ENCODE measurements around the gene ATXN2. TPM values are rescaled to one million over a fixed set of nuclear protein-coding genes. Genes with fewer than 3 reads are reported as not detected.
"Not testable (repeated sequence)": the region's sequence is repeated elsewhere in the genome, so short reads cannot be mapped to it uniquely, and the experiment has no call there.

The ATXN2 gene
- total RNA-seq, 1 experiment from 2014 or later: 108 TPM

GRCh38 chr12:111494676-111495075, 104.4 kb downstream of the ATXN2 start:
- Histone ChIP-seq H3K9me2 (ENCODE audit: insufficient read depth) (no peaks in the 10 kb centered on the region), H4K20me1 (ENCODE audit: insufficient read depth) (peaks cover 17% of the 10 kb centered on the region), H3F3A (ENCODE audit: insufficient read depth, low read depth) (peaks cover 11% of the 10 kb centered on the region; the same call in 1 of the 2 replicates), H3K27ac (no peak overlapping the region), H3K79me2 (ENCODE audit: low read depth) (no peaks in the 10 kb centered on the region), H3K36me3 (ENCODE audit: low read depth) (0 out of 2 replicates have a peak, but pooled peaks cover 26% of the 10 kb centered on the region), H3K4me1 (replicated peaks; ENCODE audit: insufficient read depth) (no peaks in the 10 kb centered on the region), H3K4me2 (no peak overlapping the region), H3K4me3 (no peak overlapping the region), H3K27me3 (ENCODE audit: insufficient read depth, low read depth) (no peaks in the 10 kb centered on the region), H2AFZ (no peak overlapping the region), H3K9me3 (ENCODE audit: insufficient read depth, low read depth) (no peaks in the 10 kb centered on the region)
- intact Hi-C loops (cut with micrococcal nuclease; ENCODE audit: unreplicated experiment): no loop called here
- no TSS peak for BruUV-seq (replicated peaks)
- TF ChIP-seq CTCF (conservative IDR thresholded peaks at IDR 0.05) (no peak), EZH2 (IDR thresholded peaks at IDR 0.05; ENCODE audit: low read depth) (no peak)
- POLR2A ChIA-PET (ENCODE audit: unreplicated experiment): no interaction called here
- no peak for DNase-seq
- CTCF ChIA-PET: no interaction called here

GRCh38 chr12:111492979-111493378, 106.1 kb downstream of the ATXN2 start:
- H3K9me3 ChIP-seq (ENCODE audit: insufficient read depth, low read depth); H3K4me1 ChIP-seq (replicated peaks; ENCODE audit: insufficient read depth); H3K4me3 ChIP-seq; H3K27ac ChIP-seq; intact Hi-C loops (cut with micrococcal nuclease; ENCODE audit: unreplicated experiment); H3K79me2 ChIP-seq (ENCODE audit: low read depth); H2AFZ ChIP-seq; H3K4me2 ChIP-seq; H3K9me2 ChIP-seq (ENCODE audit: insufficient read depth); BruUV-seq (replicated peaks); H3K27me3 ChIP-seq (ENCODE audit: insufficient read depth, low read depth): not testable (repeated sequence)
- H3K36me3 ChIP-seq (ENCODE audit: low read depth): peaks cover 38% of the 10 kb centered on the region; the same call in 1 of the 2 replicates
- DNase-seq: peak in 1 of 2 experiments; percentile 5
- peaks cover 19% of the 10 kb centered on the region for H3F3A ChIP-seq (ENCODE audit: insufficient read depth, low read depth)
- H4K20me1 ChIP-seq (ENCODE audit: insufficient read depth): peaks cover 21% of the 10 kb centered on the region
- POLR2A ChIA-PET (ENCODE audit: unreplicated experiment): interaction anchor here (0.6 kb wide), 1 partner anchor 521 kb away, joined by 4 read pairs; no protein-coding TSS in a partner anchor
- CTCF ChIA-PET: interaction anchor here (0.6 kb wide), 1 partner anchor 168 kb away, joined by 3 read pairs; no protein-coding TSS in a partner anchor

- no peak overlapping the region for H3K27ac ChIP-seq
- DNase-seq: no peak
- ChIA-PET CTCF (no interaction called here), POLR2A (ENCODE audit: unreplicated experiment) (no interaction called here)
- TF ChIP-seq EZH2 (IDR thresholded peaks at IDR 0.05; ENCODE audit: low read depth) (no peak), CTCF (conservative IDR thresholded peaks at IDR 0.05) (no peak)
- no peak overlapping the region for H3K4me3 ChIP-seq
- no peaks in the 10 kb centered on the region for H3K27me3 ChIP-seq (ENCODE audit: insufficient read depth, low read depth)
- no peak overlapping the region for H2AFZ ChIP-seq
- H3K9me2 ChIP-seq (ENCODE audit: insufficient read depth): no peaks in the 10 kb centered on the region
- no peaks in the 10 kb centered on the region for H3K79me2 ChIP-seq (ENCODE audit: low read depth)
- H4K20me1 ChIP-seq (ENCODE audit: insufficient read depth): peaks cover 20% of the 10 kb centered on the region
- no peaks in the 10 kb centered on the region for H3K4me1 ChIP-seq (replicated peaks; ENCODE audit: insufficient read depth)
- BruUV-seq (replicated peaks): no TSS peak
- no peaks in the 10 kb centered on the region for H3K9me3 ChIP-seq (ENCODE audit: insufficient read depth, low read depth)
- intact Hi-C loops (cut with micrococcal nuclease; ENCODE audit: unreplicated experiment): no loop called here
- peaks cover 23% of the 10 kb centered on the region for H3F3A ChIP-seq (ENCODE audit: insufficient read depth, low read depth)
- H3K36me3 ChIP-seq (ENCODE audit: low read depth): peaks cover 41% of the 10 kb centered on the region
- H3K4me2 ChIP-seq: no peak overlapping the region
These were observed 110.3 kb downstream of the ATXN2 start for GRCh38 chr12:111488798-111489197.

GRCh38 chr12:111488271-111488670, 110.8 kb downstream of the ATXN2 start:
- H3K9me2 ChIP-seq (ENCODE audit: insufficient read depth): no peaks in the 10 kb centered on the region
- POLR2A ChIA-PET (ENCODE audit: unreplicated experiment): no interaction called here
- intact Hi-C loops (cut with micrococcal nuclease; ENCODE audit: unreplicated experiment): no loop called here
- TF ChIP-seq CTCF (conservative IDR thresholded peaks at IDR 0.05) (no peak), EZH2 (IDR thresholded peaks at IDR 0.05; ENCODE audit: low read depth) (no peak)
- H2AFZ ChIP-seq: no peak overlapping the region
- BruUV-seq (replicated peaks): no TSS peak
- H3K4me2 ChIP-seq: no peak overlapping the region
- no peak for DNase-seq
- H3K27ac ChIP-seq: no peak overlapping the region
- no peaks in the 10 kb centered on the region for H3K9me3 ChIP-seq (ENCODE audit: insufficient read depth, low read depth)
- peaks cover 45% of the 10 kb centered on the region for H3K36me3 ChIP-seq (ENCODE audit: low read depth)
- H3K4me3 ChIP-seq: no peak overlapping the region
- peaks cover 22% of the 10 kb centered on the region for H4K20me1 ChIP-seq (ENCODE audit: insufficient read depth)
- CTCF ChIA-PET: no interaction called here
- H3K27me3 ChIP-seq (ENCODE audit: insufficient read depth, low read depth): no peaks in the 10 kb centered on the region
- H3K79me2 ChIP-seq (ENCODE audit: low read depth): no peaks in the 10 kb centered on the region
- H3K4me1 ChIP-seq (replicated peaks; ENCODE audit: insufficient read depth): no peaks in the 10 kb centered on the region
- H3F3A ChIP-seq (ENCODE audit: insufficient read depth, low read depth): peaks cover 24% of the 10 kb centered on the region
